ENCODE results near the gene HOXB8.

Gene HOXB8

DNA sequence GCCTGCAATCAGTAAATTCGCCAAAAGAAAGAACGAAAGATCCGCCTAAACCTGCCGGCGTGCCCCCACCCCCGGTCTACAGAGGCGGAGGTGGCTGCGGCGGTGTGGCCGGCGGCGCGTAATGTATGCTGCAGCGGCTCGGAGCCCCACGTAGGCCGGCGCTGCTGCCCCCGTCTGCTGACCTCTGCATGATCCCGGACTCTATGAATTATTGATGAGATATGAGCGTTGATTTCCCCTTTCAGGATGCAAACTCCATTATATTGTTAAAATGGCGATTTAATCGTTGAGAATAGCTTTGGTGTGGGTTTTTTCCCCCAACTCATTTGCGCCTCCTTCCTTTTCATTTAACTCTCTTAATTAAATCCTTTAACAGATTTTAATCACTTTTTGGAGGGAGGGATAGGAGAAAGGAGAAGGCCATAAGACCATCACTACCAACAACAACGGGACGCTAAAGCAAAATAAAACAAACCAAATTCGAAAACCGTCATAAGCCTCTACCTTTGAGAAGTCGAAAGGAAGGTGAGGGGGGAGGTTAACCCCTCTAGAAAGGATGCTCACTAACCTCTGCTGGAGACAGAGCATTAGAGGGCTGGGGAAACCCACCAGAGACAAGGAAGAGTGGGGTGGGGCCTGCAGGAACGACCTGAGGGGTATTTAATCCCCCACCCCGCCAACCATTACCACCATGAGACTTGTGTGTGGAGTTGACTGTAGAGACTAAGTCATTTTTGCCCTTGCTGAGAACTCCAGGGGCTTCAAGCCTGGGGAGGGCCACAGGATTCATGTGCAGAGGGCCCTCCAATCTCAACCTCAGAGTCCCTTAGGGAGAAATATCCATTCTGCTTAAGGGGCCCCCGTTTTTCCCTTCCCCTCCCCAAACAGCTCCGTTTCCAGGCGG, 28.5 kb downstream of the HOXB8 start:
- no peak for DNase-seq

DNA sequence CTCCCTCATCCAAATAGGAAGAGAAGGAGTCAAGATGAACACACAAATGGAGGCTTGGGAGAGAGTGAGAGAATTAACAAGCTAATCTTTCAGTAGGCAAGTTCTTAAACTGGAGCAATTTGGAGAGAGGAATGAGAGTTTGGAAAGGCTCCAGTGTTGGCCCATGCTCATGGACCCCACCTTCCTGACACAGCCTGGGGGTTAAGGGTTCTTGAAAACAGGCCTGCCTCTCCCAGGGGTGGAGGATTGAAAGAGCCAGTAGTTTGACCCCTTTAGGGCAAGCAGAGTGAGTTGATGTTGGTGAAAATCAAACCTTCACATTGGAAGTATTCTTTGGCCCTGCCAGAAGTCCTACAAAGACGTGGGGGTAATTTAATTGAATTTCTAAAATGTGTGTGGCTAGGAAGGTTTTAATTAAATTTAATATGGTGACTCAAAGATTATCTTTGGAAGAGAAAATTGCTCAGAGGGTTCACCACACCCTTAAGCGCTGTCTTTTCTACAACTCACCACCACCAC, 30.8 kb downstream of the HOXB8 start:
- DNase-seq, result no peak

DNA sequence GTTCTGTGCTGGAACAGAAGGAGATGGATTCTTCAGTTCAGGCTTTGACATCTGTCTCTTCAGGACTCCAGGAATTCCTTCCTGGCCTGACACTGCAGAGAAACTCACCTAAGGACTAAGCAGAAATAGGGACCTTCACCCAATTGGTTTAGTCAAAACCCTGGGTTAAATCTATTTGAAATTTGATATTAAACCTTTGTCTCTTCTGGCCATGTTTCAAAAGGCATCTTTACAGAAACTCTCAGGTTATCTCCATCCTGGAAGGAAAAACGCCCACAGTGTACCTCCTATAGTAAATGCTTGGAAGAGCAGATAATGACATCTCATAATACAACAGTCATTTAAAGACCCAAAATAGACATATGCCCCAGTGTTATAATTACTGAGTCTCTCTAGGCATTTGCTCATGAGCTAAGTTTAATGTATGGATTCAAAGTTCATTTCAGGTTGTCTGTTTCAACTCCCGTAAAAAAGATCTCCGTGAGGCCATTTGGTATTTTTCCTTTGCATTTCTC, 31.3 kb downstream of the HOXB8 start:
- DNase-seq, result no peak

DNA sequence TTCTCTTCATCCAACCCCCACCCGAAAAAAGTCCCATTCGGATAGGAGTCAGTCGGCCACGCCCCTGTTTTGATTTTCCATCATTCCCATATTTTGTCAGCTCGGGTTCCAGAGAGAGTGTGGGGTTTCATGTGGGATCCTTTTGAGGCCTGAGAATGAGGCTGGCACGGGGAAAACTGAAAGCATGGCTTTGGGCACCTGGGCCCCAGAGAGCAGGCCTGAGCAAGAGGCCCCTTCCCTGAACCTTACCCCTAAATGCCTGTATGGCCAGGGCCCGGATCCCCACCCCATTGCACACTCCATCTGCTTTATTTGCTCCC, 32.4 kb downstream of the HOXB8 start:
- no peak for DNase-seq

DNA sequence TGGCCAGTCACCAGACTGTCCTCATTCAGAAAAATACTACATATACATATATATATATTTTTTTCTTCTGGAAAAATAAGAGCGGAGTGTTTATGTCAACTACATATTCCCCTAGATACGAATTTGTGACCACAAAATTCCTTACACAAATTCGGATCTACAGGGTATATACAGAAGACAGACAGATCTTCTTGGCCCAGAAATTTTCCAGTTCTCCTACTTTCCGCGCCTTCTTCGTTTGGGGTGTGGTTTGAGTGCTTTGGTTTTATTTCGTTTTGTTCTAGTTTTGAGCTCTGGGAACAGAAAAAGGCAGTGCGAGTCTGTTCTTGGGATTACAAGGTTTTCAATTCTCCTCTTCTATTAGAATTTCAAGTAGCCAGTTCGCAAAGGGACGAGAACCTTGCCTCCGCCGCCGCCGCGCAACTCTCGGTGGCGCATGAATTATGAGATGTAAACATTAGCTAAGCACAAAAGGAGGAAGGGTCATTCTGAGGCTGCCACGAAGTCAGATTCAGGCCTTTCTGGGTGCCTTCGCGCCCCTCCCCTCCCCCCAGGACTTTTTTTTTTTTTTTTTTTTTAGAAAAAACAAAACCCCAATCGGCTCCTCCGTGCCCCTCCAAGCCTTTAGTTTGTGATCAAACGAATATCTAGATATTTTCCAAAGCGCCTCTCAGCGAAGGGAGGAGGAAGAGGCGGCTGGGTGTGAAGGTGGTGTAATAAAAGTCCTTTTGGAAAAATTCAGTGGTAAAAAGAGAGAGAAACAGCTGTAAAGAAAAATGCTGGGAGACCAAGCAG, 35.1 kb downstream of the HOXB8 start:
- no peak for DNase-seq

DNA sequence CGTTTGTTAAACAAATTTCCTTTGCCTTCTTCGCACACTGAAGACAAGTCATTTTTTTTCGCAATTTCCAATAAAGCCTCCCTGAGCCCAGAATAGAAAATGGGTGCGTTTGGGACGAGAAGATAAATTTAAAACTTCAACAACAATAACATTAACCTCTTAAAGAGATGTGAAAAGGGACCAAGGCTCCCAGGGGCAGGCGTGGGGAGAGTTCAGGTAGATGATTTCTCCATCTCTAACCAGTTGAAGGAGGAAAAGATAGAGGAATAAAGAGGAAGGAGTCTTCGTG, 35.7 kb downstream of the HOXB8 start:
- no peak for DNase-seq

DNA sequence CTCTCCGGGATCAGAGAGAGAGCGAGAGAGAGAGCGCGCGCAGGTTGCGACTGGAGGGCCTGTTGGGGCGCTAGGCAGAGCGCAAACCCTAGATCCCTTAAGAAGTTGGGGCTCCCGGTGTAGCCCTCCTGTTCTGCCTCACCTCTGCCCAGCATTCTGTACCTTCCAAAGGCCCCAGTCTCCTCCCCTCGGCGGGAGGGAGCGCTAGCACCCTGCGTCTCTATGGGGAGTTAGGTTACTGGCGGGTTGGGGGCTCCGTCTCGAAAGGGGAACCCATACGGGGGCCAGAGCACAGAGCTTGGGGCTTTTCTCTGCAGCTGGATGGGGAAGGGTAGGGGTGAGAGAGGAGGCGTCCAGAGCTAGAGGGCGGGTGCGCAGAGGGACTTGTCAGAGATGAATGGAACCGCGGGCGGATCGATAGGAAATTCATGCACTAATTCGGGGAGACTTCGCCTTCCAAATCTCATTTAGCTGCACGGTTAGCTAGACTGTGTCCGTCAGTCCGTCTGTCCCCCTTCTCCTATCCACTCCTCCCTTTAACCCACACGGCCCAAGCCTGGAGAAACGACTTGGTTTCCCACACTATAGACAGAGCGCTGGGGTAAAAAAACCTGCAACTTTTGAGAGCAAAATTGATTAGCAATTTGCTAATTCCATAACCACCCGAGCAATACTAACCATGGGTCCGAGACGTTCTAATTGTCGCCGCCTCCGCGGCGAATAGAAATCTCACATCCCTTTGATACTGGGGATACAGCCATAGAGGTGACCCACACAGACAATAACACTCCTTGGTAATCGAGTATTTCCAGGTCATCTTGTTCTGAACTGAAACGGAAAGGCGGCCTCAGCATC, 36.2 kb downstream of the HOXB8 start:
- no peak for DNase-seq

DNA sequence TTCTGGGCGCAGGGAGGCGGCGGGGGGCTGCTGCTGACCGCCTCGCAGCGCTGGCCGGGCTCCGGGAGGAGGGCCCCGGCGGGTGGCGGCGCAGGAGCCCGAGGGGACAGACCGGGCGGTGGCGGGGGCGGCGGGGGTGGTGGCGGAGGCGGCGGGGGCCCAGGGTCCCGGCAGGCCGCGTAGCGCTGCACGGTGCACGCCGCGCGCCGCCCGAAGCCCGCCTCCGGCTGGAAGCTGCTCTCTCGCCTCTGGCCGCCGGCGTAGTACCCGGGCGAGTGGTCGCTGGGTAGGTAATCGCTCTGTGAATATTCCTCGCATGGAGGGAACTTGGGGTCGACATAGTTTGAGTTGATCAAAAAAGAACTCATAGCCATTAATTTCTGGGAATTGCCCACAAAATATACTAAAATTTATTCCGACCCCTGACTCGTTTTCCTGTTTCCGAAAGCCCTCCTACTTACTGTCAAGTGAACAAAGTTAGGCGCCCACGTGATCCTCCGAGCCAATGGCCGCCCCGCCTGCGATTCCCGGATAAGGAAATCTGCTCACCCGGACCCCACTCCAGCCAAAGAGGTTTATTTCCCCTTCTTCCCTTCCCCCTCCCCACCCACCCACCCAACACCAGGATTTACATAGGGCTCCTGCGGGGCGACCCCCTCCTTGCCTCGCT, 37.0 kb downstream of the HOXB8 start, which contains the start of gene HOXB4:
Gene HOXB4, minus strand, starts transcription at position 405 of the 670 bp plus-strand sequence. Its CDS starts 31 bp downstream, at position 374.
- DNase-seq, result peak in 3 of 51 donors; percentile 1 to 10 (median 2)

DNA sequence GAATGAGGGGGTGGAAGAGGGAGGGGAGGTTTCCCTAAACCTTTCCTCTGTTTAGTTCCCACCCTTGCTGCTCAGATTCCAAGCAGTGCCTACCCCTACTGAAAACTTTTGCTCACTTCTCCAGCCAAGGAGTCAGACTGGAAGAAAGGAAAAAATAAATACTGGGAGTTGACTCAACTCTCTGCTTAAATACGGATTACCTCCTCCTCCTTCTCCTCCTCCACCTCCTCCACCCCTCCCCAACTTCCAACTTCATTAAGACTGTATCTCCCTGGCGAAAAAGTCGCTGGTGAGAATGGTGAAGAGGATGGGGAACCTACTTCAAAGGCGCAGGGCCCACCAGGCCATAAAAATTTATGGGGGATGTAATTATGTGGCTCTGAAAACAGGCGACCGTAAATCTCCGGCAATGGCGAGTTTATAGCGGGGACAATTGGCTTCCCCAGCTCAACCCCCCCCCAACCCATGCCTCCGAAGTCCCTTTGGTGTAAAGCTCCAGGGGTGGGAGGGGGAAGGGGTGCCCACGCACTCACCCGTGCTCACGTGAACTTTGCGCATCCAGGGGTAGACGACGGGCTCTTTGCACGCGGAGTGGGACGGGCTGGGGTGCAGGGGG, 37.7 kb downstream of the HOXB8 start:
- DNase-seq, result no peak

DNA sequence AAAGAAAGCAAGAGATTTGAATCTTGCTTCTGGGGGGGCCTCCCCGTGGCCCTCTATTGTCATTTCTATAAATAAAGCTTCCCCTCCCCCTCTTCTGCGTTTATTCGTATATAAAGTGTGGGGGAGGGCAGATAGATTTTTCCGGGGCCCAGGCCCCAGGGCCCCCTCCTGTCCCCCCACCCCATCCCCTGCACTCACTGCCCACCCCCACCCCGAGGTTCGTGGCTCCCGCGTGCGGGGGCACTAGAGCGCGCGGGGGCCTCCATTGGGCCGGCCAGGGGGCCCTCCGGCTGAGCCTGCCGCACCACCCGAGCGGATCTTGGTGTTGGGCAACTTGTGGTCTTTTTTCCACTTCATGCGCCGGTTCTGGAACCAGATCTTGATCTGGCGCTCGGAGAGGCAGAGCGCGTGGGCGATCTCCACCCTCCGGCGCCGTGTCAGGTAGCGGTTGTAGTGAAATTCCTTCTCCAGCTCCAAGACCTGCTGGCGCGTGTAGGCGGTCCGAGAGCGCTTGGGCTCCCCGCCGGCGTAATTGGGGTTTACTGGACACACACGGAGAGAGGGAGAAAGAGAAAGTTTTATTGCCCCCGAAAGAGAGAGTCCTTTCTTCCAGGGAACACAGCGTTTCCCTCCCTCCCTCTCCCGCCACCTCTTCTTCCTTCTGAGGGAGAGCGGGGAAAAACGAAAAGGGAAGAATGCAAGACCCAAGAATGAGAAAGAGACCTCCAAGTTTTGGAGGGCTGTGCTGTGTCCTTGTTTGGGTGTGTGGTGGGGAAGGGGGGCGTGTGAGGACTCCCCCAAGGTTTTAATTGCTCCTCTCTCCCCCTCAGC, 38.4 kb downstream of the HOXB8 start:
- no peak for DNase-seq

DNA sequence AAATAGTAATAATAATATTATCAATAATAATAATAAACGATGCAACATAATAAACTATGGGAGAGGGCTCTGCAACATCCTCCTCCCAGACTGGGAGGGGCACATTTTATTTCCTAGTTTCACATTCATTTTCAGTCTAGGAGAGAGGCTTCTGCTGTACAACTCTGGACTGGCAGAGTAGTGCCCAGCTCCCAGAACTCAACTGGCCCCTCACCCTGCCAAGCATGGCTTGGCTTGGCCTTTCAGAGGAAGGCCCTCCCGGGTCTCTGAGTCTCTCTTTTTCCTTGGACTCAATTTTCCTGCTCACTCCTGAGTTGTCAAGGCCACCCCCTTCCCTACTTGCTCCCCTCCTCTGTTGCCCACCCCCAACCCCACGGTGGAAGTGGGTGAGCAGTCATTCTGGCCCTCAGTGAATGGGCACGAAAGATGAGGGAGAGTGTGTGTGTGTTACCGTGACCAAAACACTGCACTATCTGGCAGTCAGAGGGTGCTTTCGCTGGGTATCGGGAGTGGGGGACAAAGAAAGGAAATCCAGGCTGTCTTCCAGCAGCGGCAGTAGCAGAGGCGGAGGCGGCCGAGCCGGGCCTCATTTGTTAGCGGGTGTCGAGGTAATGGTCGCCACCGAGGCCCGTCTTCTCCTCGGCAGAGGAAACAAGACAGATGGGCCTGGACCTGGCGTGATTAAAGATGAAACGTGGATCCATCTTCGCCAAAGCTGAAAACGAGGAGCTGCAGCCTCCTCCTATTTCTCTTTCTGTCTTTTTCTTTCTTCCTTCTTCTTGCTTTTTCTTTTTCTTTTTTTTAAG, 39.2 kb downstream of the HOXB8 start:
- DNase-seq, result no peak

DNA sequence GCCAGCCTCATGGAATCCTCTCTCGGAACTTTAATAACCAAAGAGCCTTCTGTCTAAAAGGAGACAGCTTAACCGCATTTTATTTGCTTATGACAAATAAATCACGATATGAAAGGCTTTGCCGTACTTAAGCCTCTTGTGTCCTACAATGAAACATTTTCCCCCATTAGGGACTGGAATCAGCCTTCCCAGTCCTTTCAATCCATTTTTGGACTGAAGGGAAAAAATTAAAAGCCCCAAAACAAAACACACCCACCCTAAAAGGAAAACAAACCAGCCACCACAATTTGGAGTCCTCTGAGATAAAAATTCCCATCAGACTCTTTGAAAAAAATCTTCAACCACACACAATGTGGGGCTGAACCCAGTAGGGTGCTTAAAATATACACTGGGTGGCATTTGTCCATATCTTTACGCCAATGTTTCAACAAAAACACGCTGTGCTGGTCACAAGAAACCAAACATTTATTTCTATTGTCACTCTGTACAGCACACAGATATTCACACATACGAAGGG, 40.0 kb downstream of the HOXB8 start:
- DNase-seq, result no peak

DNA sequence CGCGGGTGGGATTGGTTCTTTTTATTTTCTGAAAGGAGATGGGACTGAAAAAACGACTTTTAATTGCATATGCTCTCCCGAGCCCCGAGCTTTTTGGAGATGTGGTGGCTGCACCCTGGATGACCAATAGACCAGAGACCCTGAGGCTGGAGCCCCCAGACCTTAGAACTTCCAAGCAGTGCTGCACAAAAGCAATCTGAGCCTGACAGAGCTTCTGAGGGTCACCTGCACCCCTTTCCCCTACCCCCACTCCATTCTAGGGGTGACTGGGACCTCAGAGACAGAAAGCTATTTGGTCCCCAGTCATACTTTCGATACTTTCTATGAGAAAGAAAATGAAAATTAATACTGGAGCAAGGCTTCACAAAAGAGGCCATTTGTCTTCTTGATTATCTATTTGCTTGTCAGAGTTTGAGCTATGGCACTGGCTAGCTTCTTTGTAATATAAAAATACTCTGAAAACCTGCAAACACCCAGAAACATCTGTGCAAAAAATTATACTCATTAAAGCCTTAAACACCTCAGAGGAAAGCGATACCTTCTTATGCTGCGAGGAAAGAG, 40.5 kb downstream of the HOXB8 start:
- no peak for DNase-seq

DNA sequence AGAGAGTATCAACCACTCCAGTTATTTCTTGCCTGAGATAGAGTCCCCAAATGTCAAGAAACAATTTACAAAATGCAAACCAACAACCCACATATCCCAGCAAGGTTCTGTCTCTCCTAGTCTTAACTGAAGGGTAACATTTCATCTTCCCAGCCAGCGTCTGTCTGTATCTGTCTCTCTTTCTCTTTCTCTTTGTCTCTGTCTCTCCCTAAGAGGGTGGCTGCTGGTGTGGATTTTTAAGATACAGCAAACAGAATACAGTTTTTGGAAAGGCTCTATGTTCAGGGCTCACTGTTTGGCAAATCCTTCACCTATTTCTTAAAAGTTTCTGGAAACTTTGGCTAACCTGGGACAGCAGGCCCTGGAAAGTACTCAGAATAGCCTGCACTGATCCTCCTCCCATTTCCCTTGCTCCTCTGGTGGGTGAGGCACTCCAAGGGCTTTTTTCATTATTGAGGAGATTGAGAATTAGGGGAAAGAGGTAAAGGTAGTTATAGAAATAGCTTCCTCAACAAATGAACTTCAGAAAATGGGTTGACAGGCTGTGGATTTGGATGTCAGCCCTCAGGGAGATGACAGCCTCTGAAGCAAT, 43.2 kb downstream of the HOXB8 start:
- DNase-seq, result no peak

DNA sequence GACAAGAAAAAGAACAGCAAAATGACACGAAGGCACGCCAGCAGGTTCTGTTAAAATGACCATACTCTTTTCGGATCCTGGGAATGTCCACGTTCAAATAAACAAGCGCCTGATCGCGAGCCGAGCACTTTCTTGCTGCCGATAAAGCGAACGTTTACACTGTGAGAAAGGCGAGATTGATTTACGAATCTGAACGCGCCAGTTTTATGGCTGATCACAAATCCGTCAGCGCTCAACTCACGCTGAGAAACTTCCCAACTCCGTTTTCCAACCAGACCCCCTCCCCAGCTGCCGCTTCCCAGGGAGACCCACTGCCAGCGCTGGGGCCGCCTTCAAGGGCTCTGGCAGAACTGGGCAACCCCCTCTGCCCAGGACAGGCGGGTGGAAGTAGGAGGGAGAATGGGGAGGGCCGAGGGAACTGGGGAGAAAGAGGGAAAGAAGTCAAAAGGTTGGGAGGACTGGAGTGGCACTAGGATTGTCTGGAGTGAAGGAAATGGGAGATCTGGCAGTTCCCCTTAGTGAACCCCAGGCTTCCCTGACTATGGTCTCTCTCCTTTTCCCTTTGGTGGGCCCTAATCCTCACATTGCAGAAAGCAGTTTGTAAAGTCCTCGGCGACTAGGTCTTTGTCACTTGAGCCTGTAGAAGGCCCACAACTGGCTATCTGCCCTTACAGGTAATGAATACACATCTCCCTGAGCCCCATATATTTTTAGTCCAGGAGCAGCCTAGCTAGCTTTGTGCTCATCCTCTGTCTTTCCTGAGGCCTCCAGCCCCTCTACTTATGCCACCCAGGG, 43.9 kb downstream of the HOXB8 start:
- no peak for DNase-seq

DNA sequence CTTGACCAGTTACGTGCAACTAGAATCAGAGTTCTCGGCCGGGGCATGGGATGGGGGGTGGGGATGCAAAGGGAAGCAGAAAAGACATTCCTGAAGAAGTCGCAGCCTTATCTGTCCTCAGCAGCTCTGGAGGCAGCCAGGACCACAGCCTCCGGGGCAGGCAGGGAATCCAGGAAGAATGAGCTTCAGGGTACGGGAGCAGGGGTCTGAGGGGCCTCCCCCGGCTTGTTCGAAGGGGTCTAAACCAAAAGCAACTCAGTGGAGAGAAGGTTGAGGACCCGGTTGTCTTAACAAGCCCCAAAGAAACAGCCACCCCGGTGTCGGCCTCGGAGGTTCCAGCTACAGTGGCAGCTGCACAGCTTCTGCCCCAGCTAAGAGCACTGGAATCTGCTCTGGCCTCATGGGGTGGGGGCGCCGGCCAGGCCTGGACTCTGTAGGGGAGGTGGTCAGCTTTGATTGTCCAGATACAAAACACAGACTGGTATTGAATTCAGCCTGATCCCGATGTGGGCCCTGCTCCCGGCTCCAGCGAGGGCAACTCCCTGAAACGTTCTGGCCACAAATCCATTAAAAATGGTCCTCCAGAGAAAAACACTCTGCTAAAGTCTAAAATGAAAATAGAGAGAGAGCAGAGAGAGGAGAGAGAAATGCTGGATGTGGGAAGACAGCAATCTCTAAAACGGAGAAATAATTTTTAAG, 44.6 kb downstream of the HOXB8 start:
- no peak for DNase-seq

All from hypothalamus (tissue), 51 donors.